SK-N-SH treated with all-trans-retinoic acid at 6 μM for 48 hours (cell line): ENCODE results near the gene FBXL19.

Source experiments
- CSDC2 ChIP-seq: fragments of 250-450 bp; sonication (Bioruptor Pico); IDR thresholded peaks from 2 replicates; pipeline ENCODE4 v1.5.0; 2020; ENCODE audit warnings: mild to moderate bottlenecking, moderate library complexity
- GLIS3 ChIP-seq: fragments of 250-450 bp; sonication (Bioruptor Pico); IDR thresholded peaks from 2 replicates; pipeline ENCODE4 v1.5.0; 2020; ENCODE audit warnings: mild to moderate bottlenecking, moderate library complexity
- TOX ChIP-seq: fragments of 250-450 bp; sonication (Bioruptor Pico); IDR thresholded peaks from 2 replicates; pipeline ENCODE4 v1.8.0; 2021; ENCODE audit warnings: mild to moderate bottlenecking, moderate library complexity, borderline replicate concordance
- ZNF70 ChIP-seq: fragments of 450-650 bp; formaldehyde crosslinking; IDR thresholded peaks from 2 replicates; pipeline ENCODE4 v1.5.0; 2020; ENCODE audit warnings: mild to moderate bottlenecking, moderate library complexity
- ZNF8 ChIP-seq: fragments of 450-650 bp; formaldehyde crosslinking; IDR thresholded peaks from 2 replicates; pipeline ENCODE4 v1.5.0; 2020; ENCODE audit warnings: mild to moderate bottlenecking, moderate library complexity
- TF ChIP-seq, protein P1 (sequence below): fragments of 250-450 bp; sonication (Bioruptor Pico); IDR thresholded peaks from 2 replicates; pipeline ENCODE4 v1.8.0; 2020; ENCODE audit warnings: mild to moderate bottlenecking, moderate library complexity, borderline replicate concordance
- TF ChIP-seq, protein P2 (sequence below): fragments of 250-450 bp; sonication (Bioruptor Pico); IDR thresholded peaks from 2 replicates; pipeline ENCODE4 v1.5.1; 2020; ENCODE audit warnings: low read depth, mild to moderate bottlenecking, moderate library complexity
- TF ChIP-seq, protein P3 (sequence below): fragments of 250-450 bp; sonication (Bioruptor Pico); IDR thresholded peaks from 2 replicates; pipeline ENCODE4 v1.5.0; 2020; ENCODE audit warnings: mild to moderate bottlenecking, moderate library complexity
- TF ChIP-seq, protein P4 (sequence below): fragments of 250-450 bp; sonication (Bioruptor Pico); IDR thresholded peaks from 2 replicates; pipeline ENCODE4 v1.8.0; 2021; ENCODE audit warnings: low read depth, mild to moderate bottlenecking, moderate library complexity, borderline replicate concordance

DNA sequence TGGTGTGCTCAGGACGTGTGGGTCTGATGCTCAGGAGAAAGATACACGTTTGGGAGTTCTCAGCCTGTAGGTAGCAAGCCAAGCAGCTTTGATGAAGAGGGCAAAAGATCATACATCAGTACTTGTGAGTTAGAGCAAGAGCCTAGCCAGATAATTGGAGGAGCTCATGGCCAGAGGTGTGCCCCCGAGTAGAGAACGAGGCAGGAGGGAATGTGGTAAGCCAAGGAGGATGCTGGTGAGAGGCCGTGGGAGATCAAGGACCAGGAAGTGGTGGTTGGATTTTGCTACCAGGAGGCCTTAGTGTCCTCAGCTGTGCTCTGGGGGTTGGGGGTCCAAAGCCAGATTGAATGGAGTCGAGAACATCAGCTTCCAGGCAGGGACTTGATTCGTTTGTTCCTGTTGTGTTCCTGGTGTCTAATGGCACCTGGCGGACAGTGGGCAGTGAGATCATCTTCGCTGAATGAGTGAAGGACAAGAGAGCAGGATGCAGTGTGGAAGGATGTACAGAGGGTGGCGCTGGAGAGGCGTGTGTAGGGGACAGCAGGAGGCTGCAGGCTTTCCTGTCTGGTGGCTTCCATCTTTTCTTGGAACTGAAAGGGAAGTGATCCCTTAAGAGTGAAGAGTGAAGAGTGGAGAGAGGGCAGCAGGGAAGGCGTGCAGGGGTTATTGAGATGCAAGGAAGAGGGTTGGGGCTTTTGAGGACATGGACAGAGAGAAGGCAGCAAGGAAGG, 11.6 kb downstream of the FBXL19 start:
- TF ChIP-seq, protein P1, sequence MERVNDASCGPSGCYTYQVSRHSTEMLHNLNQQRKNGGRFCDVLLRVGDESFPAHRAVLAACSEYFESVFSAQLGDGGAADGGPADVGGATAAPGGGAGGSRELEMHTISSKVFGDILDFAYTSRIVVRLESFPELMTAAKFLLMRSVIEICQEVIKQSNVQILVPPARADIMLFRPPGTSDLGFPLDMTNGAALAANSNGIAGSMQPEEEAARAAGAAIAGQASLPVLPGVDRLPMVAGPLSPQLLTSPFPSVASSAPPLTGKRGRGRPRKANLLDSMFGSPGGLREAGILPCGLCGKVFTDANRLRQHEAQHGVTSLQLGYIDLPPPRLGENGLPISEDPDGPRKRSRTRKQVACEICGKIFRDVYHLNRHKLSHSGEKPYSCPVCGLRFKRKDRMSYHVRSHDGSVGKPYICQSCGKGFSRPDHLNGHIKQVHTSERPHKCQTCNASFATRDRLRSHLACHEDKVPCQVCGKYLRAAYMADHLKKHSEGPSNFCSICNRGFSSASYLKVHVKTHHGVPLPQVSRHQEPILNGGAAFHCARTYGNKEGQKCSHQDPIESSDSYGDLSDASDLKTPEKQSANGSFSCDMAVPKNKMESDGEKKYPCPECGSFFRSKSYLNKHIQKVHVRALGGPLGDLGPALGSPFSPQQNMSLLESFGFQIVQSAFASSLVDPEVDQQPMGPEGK = no peak
- TF ChIP-seq CSDC2 (no peak), ZNF8 (no peak), ZNF70 (CRISPR knock-in tag) (no peak), TOX (CRISPR knock-in tag) (no peak), GLIS3 (CRISPR knock-in tag) (no peak)
- TF ChIP-seq, protein P2, sequence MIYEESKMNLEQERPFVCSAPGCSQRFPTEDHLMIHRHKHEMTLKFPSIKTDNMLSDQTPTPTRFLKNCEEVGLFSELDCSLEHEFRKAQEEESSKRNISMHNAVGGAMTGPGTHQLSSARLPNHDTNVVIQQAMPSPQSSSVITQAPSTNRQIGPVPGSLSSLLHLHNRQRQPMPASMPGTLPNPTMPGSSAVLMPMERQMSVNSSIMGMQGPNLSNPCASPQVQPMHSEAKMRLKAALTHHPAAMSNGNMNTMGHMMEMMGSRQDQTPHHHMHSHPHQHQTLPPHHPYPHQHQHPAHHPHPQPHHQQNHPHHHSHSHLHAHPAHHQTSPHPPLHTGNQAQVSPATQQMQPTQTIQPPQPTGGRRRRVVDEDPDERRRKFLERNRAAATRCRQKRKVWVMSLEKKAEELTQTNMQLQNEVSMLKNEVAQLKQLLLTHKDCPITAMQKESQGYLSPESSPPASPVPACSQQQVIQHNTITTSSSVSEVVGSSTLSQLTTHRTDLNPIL (CRISPR knock-in tag) = no peak
- TF ChIP-seq, protein P3, sequence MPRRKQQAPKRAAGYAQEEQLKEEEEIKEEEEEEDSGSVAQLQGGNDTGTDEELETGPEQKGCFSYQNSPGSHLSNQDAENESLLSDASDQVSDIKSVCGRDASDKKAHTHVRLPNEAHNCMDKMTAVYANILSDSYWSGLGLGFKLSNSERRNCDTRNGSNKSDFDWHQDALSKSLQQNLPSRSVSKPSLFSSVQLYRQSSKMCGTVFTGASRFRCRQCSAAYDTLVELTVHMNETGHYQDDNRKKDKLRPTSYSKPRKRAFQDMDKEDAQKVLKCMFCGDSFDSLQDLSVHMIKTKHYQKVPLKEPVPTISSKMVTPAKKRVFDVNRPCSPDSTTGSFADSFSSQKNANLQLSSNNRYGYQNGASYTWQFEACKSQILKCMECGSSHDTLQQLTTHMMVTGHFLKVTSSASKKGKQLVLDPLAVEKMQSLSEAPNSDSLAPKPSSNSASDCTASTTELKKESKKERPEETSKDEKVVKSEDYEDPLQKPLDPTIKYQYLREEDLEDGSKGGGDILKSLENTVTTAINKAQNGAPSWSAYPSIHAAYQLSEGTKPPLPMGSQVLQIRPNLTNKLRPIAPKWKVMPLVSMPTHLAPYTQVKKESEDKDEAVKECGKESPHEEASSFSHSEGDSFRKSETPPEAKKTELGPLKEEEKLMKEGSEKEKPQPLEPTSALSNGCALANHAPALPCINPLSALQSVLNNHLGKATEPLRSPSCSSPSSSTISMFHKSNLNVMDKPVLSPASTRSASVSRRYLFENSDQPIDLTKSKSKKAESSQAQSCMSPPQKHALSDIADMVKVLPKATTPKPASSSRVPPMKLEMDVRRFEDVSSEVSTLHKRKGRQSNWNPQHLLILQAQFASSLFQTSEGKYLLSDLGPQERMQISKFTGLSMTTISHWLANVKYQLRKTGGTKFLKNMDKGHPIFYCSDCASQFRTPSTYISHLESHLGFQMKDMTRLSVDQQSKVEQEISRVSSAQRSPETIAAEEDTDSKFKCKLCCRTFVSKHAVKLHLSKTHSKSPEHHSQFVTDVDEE = no peak
- TF ChIP-seq, protein P4, sequence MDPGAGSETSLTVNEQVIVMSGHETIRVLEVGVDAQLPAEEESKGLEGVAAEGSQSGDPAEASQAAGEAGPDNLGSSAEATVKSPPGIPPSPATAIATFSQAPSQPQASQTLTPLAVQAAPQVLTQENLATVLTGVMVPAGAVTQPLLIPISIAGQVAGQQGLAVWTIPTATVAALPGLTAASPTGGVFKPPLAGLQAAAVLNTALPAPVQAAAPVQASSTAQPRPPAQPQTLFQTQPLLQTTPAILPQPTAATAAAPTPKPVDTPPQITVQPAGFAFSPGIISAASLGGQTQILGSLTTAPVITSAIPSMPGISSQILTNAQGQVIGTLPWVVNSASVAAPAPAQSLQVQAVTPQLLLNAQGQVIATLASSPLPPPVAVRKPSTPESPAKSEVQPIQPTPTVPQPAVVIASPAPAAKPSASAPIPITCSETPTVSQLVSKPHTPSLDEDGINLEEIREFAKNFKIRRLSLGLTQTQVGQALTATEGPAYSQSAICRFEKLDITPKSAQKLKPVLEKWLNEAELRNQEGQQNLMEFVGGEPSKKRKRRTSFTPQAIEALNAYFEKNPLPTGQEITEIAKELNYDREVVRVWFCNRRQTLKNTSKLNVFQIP (CRISPR knock-in tag) = no peak
